IPS-NIHi11 (cell line): ENCODE measurements around the gene KCNIP4.

Experiments
- DNase-seq: peaks from one replicate; pipeline ENCODE4 v3.0.0; 2012; ENCODE audit warnings: mixed read lengths, low spot score

KCNIP4 gene

DNA sequence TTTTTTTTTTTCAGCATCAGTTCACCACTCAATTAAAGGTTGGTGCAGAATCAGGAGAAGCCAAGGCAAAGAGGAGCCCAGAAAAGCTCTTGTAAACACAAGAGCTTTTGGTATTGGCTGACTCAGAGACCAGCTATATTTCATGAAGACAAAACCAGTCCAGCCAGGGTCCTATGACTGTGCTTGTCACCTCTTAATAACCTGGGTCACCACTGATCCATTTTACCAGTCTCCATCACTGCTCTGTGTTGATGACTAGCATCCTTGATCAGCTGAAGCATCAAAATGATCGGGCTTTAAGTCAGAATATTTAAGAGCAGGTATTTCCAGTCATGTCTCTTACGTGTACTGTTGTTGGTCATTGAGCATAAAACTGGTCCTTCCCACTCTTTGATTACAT is 1010.4 kb downstream of the KCNIP4 start:
- DNase-seq = no peak

DNA sequence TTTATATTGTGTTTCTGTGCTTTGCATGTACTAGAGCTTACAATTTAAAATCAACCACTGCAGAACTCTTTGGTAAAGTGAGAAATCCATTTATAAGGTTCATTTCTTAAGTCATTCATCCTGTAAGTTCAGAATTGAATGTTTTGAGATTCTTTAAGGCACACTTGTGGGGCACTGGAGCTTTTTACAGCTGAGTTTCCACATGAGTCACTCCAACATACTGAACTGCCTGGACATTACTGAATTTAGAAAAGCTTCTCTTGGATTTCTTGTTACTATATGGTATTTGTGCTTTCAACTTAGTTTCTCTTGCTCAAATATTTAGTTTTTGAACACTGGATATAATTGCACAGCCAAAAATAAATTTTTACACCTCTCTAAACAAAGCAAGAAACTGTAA is 1022.0 kb downstream of the KCNIP4 start:
- DNase-seq = no peak

DNA sequence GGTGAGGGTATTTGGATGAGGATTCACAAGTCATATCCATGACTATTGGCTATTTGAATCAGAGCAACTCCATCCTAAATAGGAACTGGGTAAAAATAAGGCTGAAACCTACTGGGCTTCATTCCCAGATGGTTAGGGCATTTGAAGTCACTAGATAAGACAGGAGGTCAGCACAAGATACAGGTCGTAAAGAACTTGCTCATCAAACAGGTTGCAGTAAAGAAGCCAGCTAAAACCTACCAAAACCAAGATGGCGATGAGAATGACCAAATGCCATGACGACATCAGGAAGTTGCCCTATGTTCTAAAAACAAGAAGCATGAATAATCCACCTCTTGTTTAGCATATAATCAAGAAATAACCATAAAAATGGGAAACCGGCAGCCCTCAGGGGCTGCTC is 1023.4 kb downstream of the KCNIP4 start:
- DNase-seq = no peak

DNA sequence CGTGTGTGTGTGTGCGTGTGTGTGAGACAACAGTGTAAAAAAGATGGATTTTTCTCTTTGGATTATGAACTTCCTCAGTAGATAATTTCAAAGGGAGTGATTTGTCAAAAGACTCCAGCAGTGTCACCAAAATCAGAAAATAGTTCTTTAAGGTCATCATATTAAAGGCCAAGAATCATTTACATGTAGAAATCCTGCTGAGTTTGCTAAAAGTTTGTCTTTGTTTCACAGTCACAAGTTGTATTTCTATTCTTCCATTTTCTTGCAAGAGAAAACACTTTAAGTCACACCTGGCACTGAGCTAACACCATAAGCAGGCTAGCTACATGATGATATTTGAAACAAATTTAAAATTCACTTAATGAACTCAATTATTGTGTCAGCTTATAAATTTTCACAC is 1025.6 kb downstream of the KCNIP4 start:
- DNase-seq = no peak

DNA sequence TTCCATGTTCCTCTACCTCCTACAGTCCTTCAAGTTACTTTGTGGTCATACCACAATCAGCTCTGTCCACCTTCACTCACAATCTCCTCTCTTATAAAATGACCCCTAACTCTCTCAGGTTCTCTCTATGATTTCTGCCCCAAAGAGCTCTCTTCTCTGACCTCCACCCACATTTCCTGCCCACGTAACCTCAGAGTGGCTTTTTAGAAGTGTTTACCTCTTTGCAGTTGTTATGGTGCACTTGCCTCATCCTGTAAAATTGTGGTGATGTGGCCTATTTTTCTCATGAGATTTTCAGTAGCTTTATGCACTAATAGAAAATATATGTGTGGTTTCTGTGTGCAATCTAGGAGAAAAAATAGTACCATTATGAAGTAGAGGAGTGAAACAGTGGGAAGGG is 1032.5 kb downstream of the KCNIP4 start:
- no peak for DNase-seq

DNA sequence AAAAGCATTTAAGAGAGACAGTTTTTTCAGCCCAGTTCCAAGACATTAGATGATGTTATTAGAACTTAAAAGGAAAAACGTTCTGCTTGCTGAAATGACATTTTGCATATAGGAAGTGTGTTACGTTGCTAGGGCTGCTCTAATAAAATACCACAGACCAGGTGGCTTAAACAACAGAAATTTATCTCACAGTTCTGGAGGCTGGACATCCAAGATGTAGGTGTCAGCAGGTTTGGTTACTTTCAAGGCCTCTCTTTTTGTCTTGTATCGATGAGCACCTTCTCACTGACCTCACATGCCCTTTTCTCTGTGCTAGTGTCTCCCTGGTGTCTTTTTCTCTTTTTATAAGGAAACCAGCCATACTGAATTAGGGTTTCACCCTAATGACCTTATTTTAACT is 1043.6 kb downstream of the KCNIP4 start:
- no peak for DNase-seq

DNA sequence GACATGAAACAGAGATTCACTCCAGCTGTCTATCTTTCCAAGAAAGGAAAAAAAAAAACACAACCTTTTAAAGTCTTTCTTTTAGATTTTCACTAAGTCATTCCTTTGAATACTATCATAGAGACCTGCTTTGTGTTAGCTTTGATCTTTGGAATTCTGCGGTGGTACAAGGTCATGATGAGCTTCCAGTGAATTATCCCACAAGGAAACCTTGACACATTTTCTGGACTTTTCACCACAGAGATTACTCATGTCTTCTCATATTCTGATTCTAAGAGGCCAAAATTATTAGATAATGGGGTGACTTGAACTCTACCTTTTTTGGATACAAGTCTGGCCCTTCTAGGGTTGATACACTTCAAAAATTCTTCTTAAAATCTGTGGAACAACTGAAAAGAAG is 1046.7 kb downstream of the KCNIP4 start:
- DNase-seq = no peak

DNA sequence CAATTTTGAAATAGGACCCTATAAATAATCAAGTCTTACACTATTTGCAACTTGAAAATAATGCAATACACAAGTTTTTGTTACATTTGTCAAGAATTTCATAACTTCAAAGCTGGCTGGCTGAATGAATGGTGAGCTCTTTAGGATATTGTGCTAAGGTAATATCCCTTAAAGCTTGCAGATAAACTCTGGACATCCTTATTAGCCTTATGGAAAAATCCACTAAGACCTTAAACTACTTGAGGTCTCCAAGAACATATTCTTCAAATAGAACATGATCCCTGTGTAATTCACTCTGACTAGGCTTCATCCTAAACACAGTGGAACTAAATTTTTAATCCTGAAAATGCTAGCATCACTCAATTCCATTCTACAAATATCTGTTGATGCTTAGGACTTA is 1049.0 kb downstream of the KCNIP4 start:
- no peak for DNase-seq

DNA sequence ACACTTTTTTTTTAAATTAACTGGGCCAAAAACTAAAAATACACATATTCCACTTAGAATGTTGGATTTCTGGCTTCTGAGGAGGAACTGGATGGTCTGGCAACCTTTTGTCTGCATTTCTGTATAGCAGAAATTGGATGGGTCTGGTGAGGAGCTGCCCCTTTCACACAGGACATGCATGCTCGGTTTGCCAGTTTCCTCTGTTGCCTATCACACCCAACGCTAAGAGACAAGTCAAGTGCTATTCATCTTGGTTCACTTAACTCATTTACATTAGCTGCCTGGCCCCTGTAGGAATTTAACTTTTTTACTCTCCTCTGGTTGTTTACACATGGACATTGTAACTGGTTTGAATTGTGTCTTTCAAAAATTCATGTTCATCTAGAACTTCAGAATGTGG is 1052.6 kb downstream of the KCNIP4 start:
- DNase-seq = no peak

DNA sequence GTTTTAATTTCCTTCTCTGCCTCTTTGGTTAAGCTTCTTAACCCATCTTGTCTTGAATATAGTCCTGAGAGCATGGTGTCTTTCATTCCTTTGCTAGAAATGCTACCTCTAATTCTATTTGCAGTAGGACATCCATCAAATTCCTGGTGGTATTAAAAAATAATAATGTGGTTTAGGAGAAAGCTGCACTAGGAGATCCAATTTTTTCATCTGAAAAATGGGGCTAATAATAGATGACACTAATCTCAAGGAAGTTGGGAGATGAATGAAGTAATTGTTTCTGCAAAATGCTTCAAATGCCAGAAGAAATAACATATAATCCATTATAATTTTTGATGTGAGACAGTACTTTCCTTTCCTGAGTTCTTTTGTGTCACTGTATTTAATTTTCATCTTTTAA is 1053.4 kb downstream of the KCNIP4 start:
- DNase-seq = no peak

DNA sequence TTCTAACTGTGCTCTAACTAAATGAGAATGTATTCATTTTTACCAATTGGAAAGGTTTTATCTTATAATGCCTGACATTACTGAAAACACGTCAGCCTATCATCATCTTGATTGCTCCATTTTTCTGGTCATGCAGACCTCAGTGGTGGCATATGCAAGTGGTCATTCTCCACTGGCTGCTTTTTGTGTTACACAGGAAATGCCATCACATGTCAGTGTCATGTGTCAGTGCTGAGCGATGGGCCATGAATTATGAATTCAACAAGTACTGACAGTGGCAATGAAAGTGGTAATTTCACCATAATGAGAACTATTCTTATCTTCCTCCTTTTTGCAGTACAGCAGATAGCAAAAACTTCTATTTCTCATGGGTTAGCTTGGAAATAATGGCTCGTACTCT is 1057.8 kb downstream of the KCNIP4 start:
- DNase-seq = no peak

DNA sequence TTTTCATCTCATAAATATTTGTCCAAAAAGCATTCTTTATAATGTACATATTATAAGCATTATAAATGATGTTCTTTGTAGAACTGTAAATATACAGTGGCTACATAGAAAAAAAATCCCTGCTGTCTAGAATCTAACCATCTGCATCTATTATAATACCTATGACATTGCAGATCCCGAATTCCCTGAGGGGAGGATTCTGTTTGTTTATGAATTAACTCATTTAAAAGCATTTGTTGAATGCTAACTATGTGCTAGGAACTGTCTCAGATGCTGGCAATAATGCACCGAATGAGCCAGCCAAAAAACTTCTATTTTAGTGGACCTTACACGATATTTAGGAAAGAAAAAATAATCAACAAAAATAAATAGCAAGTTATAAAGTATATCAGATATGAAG is 1058.7 kb downstream of the KCNIP4 start:
- no peak for DNase-seq

DNA sequence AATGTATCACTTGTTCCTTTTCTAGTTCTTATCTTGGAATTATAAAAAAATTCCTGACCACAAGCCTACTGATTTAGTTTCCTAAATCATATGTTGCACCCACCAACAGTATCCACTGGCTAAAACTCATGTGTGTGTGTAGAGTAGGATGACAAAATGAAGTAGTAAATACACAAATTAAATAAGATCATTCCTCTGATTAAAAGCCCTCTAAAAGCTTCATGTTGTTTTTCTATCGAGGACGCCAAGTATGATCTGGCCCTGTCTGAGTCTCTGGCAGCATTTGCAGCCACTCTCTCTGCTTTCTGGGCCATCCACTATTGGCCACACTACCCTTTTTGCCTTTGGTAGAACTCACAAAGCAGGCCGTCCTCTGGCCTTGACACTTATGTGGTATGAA is 1064.9 kb downstream of the KCNIP4 start:
- no peak for DNase-seq

DNA sequence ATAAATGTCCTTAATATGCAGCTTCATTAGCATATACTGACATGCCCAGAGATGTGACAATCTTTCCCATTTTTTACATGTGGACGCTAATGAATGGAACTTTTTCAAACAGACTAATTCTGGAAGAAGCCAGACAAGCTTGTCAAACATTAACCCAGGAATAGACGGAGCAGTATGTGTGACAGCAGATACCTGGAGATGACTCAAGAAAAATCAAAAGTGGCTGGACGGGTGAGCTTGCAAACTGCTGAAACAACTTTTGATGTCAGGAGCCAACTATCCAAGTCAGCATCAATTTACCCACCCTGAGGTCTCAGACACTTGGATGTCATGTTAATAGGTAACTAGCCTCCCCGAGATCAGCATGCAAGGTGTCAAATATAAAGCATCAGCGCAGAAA is 1065.3 kb downstream of the KCNIP4 start:
- no peak for DNase-seq

DNA sequence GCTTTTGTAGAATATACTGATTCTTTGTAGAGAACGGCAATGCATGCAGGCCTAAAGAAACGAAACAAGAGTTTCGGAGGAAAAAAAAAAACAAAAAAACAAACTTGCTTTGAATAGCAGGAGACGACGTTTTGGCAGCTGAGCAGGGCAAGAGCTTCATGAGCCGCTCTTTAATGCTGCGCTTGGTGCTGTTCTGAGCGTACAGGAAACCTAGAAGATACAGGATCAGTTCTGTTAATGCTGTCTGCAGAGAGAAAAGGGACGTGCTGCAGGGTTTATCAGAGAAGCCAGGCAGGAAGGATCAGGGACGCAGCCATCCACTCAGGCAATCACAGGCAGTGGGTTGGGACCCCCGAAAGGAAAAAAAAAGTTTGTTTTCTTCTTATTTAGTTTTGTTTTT is 1066.1 kb downstream of the KCNIP4 start:
- DNase-seq = no peak

DNA sequence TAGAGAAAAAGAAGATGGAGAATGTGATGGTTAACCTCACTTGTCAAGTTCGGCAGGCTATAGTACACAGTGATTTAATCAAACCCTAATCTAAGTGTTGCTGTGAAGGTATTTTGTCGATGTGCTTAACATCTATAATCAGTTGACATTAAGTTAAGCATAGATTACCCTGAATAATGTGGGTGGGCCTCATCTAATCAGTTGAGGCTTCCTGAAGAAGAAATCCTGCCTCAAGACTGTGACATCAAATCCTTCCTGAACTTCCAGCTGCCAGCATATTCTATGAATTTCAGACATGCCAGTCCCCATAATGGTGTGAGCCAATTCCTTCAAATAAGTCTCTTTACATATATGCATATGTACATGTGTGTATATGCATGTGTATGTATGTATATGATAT is 1066.9 kb downstream of the KCNIP4 start:
- no peak for DNase-seq

DNA sequence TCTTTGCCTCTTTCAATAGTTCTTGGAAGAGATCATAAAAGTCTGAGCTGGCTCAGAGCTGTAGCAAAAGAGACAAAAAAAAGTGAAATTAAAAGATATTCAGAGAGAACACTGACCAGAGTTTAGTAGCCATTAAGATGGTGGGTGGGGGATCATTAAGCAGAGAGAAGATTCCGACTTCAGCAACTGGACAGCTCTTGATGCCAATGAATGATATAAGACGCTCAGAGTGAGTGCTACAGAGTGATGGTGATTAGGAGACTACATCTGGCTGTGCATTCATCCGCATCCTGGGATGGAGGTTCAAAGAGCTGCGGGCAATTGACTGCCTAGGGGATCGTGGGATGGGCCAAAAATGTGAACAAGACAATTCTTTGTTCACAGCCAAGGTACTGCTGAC is 1069.8 kb downstream of the KCNIP4 start:
- peak; percentile 39 for DNase-seq

DNA sequence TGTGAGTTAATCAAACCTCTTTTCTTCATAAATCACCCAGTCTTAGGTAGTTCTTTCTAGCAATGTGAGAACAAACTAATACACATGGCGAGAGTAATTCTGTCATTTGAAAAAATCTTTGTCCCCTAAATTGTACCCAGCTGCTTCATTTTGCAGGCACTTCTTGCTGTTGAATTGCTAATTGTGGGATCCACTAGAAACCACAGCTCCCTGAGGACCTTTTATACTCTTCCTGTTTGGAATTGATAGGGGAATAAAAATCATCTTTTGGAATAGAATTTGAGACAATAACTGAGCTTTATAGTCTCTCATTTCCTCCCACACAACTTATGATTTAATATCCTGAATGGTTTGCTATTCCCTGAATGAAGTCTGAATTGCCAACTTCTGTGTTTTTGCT is 1078.1 kb downstream of the KCNIP4 start:
- no peak for DNase-seq

DNA sequence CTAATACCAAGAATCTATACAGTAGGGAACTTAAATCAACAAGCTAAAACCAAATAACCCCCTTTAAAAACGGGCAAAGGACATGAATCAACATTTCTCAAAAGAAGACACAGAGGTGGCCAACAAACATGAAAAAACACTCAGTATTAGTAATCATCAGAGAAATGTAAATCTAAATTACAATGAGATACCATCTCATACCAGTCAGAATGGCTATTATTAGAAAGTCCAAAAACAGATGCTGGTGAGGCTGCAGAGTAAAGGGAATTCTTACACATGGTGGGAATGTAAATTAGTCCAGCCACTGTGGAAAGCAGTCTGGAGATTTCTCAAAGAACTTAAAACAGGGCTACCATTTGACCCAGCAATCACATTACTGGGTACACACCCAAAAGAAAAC is 1080.5 kb downstream of the KCNIP4 start:
- no peak for DNase-seq

DNA sequence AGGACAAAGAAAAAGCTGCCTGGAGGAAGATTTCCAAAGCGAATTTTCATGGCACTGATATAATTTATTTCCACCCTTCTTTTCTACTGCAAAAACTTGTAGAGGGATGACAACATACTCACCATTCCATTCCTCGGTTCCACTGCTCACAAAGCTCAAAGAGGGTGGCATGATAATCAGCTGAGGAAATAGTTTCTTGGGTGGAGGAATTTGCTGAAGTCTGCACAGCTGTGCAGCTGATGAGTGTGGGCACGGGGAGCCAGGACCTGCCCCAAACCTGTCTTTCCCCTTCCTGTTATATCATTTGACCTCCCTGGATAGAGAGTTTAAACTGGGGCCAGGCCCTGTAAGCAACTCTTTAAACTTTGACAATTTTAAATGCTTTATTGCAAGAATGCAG is 1087.7 kb downstream of the KCNIP4 start:
- no peak for DNase-seq

DNA sequence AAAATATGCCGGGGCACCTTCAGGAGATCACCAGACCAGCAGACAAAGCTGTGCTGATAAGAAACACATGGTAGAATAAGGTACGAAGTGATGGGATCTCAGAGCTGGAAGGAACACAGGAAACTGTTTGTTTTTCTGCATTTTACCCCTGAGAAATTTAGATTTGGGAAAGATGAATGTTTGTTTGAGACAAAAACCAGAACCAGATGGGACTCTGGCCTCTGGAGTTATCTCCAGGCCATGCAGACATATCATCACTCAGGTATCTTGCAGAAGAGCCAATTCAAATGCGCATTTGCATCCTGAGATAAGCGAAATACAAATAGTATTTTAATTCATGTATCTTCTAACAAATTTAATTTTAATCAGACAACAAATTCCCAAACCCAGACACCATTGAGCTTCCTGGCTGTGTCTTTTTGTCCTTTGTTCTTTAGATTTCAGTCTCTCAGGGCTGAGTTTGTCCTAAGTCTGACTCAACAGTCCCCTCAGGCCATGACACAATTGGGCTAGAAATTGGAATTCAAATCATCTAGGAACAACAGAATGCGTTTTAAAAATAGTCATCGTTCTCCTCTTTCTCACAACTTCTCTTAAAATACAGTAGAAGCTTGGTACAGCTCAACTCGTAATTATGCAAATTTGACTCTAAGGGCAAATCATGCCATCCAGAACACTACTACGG is 1089.3 kb downstream of the KCNIP4 start:
- DNase-seq = no peak

DNA sequence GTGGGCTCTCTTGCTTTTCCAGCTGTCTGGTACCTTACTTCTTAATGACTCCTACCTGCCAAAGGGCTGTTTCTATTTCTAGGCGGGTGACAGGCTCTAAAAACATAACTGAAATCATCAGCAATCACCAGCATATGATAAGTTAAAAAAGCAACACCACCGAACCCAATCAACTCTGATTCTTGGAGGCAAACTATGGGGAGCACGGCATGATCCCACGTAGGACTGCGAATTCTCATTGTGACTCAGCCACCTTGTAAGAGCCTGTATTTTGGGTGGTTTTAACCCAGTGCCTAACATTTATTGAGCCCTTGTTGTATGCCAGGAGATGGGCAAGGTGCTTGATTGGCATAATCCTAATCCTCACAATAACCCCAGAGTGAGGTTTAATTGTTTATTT is 1091.5 kb downstream of the KCNIP4 start:
- DNase-seq = no peak

DNA sequence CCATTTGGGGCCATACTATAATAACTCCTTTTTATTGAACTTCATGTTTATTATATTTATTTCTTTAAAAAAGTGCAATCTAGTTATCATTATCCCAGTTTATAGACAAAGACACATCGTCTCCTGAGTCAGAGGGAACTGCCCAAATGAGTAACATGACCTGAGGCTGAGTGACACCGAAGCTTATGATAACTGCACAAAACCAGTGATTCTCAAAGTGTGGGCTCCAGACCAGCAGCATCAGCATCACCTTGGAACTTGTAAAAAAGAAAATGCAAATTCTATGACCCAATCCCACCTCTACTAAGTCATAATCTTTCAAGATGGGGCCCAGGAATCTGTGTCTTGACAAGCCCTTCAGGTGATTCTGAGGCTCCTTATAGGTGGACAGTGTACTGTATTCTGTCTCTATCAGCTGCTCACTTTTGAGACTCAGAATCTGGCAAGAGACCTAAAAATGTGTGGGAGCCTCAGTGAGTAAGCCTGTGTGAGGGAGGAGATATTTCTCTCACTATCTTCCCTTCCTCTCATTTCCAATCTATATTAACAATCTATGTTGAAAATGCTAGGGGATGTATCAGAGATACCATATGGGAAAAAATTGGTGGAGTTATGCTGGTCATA is 1101.3 kb downstream of the KCNIP4 start:
- no peak for DNase-seq

DNA sequence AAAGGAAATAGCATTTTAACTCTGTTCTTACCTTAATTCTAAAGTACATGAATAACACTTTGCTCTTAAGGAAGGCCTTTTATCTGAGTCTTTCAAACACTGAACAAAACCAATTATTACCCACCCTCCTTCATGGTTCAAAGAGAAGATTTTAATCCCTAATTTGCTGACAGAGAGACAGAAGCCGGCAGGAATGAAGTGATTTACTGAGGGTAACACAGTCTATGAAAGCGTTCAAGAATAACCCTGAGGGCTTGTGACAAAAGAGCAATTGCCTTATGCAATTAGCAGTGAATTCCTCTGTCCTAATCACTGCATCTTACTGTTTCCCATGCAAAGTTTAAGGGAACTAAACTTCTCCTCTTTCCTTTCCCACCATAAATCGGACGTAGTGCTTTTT is 1104.3 kb downstream of the KCNIP4 start:
- no peak for DNase-seq
